Memory B cell (primary cell): ENCODE data around the gene LRPPRC.
"Not testable (repeated sequence)": the region's sequence is repeated elsewhere in the genome, so short reads cannot be mapped to it uniquely, and the experiment has no call there.

Experiments
- ATAC-seq: fragments of 150-1000 bp; cut with Tn5 transposase; 2 replicates; pipeline ENCODE4 v1.10.0; 2021; ENCODE audit warnings: low read depth, mild to moderate bottlenecking, moderate library complexity
- DNase-seq, 2 donors: peaks; one replicate each; pipeline ENCODE4 v3.0.0; 2022; ENCODE audit warnings: low spot score in 2 of 2
- H3K27ac Mint-ChIP-seq: one replicate; pipeline ENCODE4 v1.8.0; 2022; ENCODE audit warnings: mild to moderate bottlenecking, moderate library complexity, mixed read lengths
- H3K27me3 Mint-ChIP-seq: one replicate; pipeline ENCODE4 v1.8.0; 2022; ENCODE audit warnings: mixed read lengths
- H3K36me3 Mint-ChIP-seq: one replicate; pipeline ENCODE4 v1.8.0; 2022; ENCODE audit warnings: mild to moderate bottlenecking, mixed read lengths
- H3K4me1 Mint-ChIP-seq: one replicate; pipeline ENCODE4 v1.8.0; 2022; ENCODE audit warnings: mixed read lengths
- H3K4me3 Mint-ChIP-seq: one replicate; pipeline ENCODE4 v1.8.0; 2022; ENCODE audit warnings: mild to moderate bottlenecking, moderate library complexity, mixed read lengths
- H3K9me3 Mint-ChIP-seq: one replicate; pipeline ENCODE4 v1.8.0; 2022; ENCODE audit warnings: mixed read lengths

The LRPPRC gene

DNA sequence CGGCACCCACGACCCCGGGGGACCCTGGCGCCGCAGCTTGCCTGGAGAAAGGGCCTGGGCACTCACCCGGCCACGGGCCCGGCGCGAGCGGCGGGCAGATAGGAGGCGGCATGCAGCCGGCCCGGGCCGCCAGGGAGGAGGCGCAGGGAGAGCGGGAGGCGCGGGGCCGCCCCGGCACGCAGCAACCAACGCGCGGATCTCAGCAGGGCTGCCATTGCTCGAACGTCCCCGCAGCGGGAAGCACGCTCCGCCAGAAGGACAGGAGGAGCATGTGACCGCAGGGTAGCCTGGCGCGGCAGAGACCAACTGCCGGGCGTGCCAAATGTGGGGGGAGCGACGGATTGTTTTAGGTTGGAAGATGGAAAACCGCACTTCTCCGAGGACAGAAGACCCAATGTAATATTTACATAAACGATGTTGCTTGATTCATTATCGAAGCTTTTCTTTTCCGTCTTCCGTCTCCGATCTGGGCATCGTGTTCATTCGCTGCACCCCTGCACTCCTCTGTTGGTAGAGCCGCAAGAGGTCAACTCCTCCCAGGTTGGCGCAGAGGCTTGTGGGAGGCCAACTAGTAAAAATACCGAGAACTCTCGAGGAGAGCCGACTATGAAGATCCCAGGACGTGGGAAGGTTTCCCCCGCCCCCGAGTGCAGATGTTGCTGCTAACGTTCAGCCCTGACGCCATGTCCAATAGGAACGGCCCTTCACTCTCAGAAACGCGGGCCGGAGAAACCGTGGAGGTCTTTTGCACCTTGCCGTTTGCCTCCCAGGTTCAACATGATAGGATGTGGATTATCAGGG is at the start of gene LRPPRC:
TSS of gene LRPPRC (minus strand) at position 257 of the 801 bp plus-strand sequence. CDS start at position 215, 42 bp downstream.
- ATAC-seq (peak; percentile 91), DNase-seq (peak; percentile 79 to 82)
- no peaks in the 10 kb centered on the region for H3K27me3 Mint-ChIP-seq
- H3K27ac Mint-ChIP-seq: peak within 1 kb of the TSS; percentile 97
- no peaks in the 10 kb centered on the region for H3K9me3 Mint-ChIP-seq
- H3K36me3 Mint-ChIP-seq: peaks cover 14% of the 10 kb centered on the region
- peak within 1 kb of the TSS; percentile 93 for H3K4me3 Mint-ChIP-seq
- peaks cover 35% of the 10 kb centered on the region for H3K4me1 Mint-ChIP-seq

DNA sequence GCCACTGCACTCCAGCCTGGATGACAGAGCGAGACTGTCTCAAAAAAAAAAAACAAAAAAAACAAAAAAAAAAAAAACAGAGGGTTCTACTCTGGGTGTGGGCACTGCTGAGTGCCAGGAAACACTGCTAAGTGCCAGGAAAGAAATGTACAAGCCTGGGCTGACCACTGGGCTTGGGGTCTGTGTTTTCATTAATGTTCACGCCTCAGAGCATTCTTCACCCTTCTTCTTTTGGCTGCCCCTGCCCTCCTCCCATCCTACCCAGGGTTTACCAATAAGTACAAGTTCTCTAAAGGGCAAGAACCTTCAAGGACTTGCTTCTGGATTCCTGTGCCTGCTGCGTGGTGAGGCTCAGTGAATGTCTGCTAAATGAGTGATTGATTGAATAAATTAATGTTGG is 49.3 kb upstream of the LRPPRC start:
- Mint-ChIP-seq H3K4me1 (peaks cover 2% of the 10 kb centered on the region), H3K9me3 (no peaks in the 10 kb centered on the region), H3K27me3 (peaks cover 4% of the 10 kb centered on the region), H3K4me3 (no peak overlapping the region), H3K27ac (no peak overlapping the region), H3K36me3 (no peaks in the 10 kb centered on the region)
- DNase-seq (no peak), ATAC-seq (no peak)

DNA sequence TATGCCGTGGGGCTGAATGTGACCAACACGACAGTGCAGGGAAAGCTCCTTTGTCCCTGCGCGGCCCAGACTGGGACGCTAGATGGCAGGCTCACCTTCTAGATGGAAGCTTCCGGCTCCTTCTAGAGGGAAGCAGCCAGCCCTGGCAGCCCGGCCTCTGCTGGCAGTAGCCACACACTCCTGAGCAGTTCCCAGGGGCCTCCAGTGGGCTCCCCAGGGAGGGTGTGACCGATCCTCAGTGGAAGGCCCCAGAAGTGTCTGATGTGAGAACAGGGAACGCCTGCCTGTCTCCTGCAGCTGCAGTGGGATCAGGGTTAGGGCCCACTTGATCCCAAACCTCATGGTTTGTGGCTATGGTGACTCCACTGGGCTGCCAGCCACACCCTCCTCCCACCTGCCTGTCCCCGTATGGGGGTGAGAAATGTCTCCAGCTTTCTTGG is 48.5 kb upstream of the LRPPRC start:
- H3K4me3 Mint-ChIP-seq: peak overlapping the region; percentile 7
- no peak overlapping the region for H3K27ac Mint-ChIP-seq
- H3K36me3 Mint-ChIP-seq: no peaks in the 10 kb centered on the region
- H3K9me3 Mint-ChIP-seq: no peaks in the 10 kb centered on the region
- peak; percentile 100 for ATAC-seq
- peaks cover 4% of the 10 kb centered on the region for H3K27me3 Mint-ChIP-seq
- peaks cover 2% of the 10 kb centered on the region for H3K4me1 Mint-ChIP-seq
- DNase-seq: peak; percentile 68 to 69

DNA sequence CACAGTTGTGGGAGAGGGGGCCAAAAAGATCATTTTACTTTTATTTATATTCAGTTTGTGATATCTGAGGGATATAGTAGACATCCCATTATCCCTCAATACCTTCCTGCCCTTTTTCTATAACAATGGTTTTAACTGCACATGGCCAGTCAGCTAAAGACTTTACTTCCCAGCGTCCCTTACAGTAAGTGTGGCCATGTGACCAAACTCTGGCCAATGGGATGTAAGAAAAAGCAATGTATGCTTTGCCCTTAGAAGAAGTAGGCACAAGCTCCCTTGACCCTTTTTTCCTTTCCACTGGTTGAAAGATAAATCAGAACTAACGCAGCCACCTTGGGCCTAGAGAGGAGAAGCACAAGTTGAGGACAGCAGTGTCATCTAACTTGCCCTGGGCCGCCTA is 44.6 kb upstream of the LRPPRC start:
- peaks cover 2% of the 10 kb centered on the region for H3K4me1 Mint-ChIP-seq
- no peak overlapping the region for H3K4me3 Mint-ChIP-seq
- no peaks in the 10 kb centered on the region for H3K36me3 Mint-ChIP-seq
- H3K27me3 Mint-ChIP-seq: peaks cover 1% of the 10 kb centered on the region
- no peak overlapping the region for H3K27ac Mint-ChIP-seq
- DNase-seq (no peak), ATAC-seq (no peak)
- H3K9me3 Mint-ChIP-seq: no peaks in the 10 kb centered on the region

DNA sequence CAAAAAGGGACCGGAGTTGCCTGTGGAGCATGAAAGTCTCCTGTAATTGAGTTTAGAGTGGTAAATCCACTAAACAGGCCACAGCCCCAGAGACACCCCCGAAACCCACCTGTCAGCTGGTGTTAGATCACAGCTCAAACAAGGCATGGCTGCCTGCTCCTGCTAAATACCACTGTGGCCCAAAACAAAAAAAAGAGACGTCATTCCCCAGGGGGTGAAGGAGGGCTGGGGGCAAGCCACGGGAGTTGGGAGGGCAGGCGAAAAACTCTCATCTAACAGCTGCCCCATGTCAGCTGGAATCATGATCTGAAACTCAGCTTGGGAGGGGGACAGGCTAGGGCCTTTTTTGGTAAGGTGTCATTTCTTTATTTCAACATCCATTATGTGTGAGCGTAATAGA is 42.5 kb upstream of the LRPPRC start:
- Mint-ChIP-seq H3K4me3 (no peak overlapping the region), H3K36me3 (no peaks in the 10 kb centered on the region), H3K4me1 (no peaks in the 10 kb centered on the region), H3K9me3 (no peaks in the 10 kb centered on the region), H3K27me3 (peaks cover 1% of the 10 kb centered on the region), H3K27ac (no peak overlapping the region)
- DNase-seq: no peak
- no peak for ATAC-seq

DNA sequence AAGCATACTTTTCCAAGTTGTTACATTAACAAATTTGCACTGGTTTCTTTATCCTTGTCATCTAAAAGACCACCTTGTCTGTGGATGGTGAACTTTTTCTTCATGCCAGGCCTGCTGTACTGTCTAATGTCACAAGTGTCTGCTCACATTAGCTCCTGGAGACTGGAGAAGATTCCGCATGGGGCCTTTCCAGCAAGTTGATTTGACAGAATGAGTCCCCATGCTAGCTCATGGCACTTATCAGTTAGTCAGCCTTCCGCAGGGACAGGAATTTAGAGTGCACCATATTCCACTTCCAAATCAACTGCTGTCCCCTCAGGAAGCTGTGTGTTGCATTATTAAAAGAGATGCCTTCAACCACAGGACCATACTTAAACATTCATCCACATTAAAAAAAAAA is 41.4 kb upstream of the LRPPRC start:
- H3K27me3 Mint-ChIP-seq: peaks cover 1% of the 10 kb centered on the region
- H3K9me3 Mint-ChIP-seq: no peaks in the 10 kb centered on the region
- H3K4me1 Mint-ChIP-seq: no peaks in the 10 kb centered on the region
- no peak overlapping the region for H3K4me3 Mint-ChIP-seq
- DNase-seq: no peak
- no peak overlapping the region for H3K27ac Mint-ChIP-seq
- ATAC-seq: no peak
- no peaks in the 10 kb centered on the region for H3K36me3 Mint-ChIP-seq

DNA sequence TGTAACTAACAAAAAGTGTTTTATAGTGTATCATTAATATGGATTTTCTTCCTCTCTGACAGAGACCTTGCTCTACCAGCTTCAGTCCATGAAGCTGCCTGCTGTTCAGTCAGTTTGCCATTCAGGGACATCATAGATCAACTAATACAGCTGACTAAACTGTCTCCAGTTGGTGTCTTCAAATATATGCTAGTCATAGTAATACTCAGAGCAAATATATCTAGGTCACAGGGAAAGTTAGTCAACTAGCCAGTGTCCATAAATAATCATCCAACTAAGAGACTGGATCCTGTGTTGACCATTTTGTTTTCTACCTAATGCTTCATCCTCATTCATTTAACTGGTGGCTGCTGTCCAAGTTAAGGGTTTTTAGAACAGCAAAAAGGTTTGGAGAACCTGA is 38.2 kb upstream of the LRPPRC start:
- Mint-ChIP-seq H3K9me3 (no peaks in the 10 kb centered on the region), H3K27me3 (peaks cover 1% of the 10 kb centered on the region), H3K27ac (no peak overlapping the region), H3K4me3 (no peak overlapping the region), H3K4me1 (no peaks in the 10 kb centered on the region), H3K36me3 (no peaks in the 10 kb centered on the region)
- no peak for DNase-seq
- no peak for ATAC-seq

DNA sequence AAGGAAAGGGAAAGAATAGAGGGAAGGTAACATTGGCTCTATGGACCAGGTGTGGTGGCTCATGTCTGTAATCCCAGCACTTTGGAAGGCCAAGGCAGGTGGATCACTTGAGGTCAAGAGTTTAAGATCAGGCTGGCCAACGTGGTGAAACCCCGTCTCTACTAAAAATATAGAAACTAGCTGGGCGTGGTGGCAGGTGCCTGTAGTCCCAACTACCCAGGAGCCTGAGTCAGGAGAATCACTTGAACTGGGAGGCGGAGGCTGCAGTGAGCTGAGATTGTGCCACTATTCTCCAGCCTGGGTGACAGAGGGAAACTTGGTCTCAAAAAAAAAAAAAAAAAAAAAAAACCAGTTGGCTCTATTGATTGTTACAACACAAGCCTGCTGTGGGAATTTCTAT is 31.3 kb upstream of the LRPPRC start:
- H3K4me3 Mint-ChIP-seq, ATAC-seq, H3K4me1 Mint-ChIP-seq, DNase-seq, H3K36me3 Mint-ChIP-seq, H3K27ac Mint-ChIP-seq, H3K9me3 Mint-ChIP-seq, H3K27me3 Mint-ChIP-seq: not testable (repeated sequence)

DNA sequence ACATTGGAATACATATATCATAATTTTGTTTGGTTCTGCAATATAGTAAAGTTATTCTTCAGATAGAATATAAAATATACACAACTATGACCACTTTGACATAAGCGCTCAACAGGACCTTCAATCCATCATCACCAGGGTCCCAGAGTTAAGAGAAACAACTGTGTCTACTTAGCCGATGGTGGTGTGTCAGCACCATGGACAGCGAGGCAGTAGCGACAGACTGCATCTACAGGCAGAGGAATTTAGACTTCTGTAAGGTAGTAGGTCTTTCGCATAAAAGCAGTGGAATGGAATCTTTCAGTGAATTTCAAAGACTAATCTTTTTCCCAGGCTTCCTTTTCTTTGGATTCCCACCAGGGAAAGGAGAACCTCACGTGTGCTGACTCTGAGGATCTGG is 20.5 kb upstream of the LRPPRC start:
- H3K4me3 Mint-ChIP-seq: no peak overlapping the region
- no peaks in the 10 kb centered on the region for H3K36me3 Mint-ChIP-seq
- H3K27ac Mint-ChIP-seq: no peak overlapping the region
- peaks cover 12% of the 10 kb centered on the region for H3K27me3 Mint-ChIP-seq
- H3K9me3 Mint-ChIP-seq: no peaks in the 10 kb centered on the region
- no peaks in the 10 kb centered on the region for H3K4me1 Mint-ChIP-seq
- peak in 1 of 2 donors; percentile 14 for DNase-seq
- no peak for ATAC-seq

DNA sequence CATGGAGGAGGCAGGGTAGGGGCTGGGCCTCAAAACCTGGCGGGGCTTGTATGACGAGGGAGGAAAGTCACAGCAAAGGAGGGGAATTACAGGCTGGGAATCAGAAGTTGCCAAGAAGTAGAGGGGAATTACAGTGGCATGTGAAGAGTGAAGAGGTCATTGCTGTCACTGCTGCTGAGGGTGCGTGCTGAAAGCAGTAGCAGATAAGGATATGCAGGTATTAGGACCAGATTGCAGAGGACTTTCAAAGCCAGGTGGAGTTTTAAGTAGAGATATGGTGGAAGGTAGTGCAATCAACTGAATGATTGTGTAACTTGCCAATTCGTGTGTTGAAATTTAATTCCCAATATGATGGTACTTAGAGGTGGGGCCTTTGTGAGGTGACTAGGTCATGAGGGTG is 19.4 kb upstream of the LRPPRC start:
- peaks cover 12% of the 10 kb centered on the region for H3K27me3 Mint-ChIP-seq
- DNase-seq (no peak), ATAC-seq (no peak)
- H3K9me3 Mint-ChIP-seq: no peaks in the 10 kb centered on the region
- H3K36me3 Mint-ChIP-seq: no peaks in the 10 kb centered on the region
- H3K4me1 Mint-ChIP-seq: no peaks in the 10 kb centered on the region
- no peak overlapping the region for H3K27ac Mint-ChIP-seq
- no peak overlapping the region for H3K4me3 Mint-ChIP-seq

DNA sequence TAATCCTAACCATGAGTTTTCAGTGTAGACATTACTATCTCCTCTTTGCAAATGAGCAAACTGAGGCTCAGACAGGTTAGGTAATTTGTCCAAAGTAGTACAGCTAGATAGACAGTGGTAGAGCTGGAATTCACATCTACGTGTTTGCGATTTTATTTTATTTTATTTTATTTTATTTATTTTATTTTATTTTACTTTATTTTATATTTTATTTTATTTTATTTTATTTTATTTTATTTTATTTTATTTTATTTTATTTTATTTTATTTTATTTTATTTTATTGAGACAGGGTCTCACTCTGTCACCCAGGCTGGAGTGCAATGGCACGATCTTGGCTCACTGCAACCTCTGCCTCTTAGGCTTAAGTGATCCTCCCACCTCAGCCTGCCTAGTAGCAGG is 17.4 kb upstream of the LRPPRC start:
- peaks cover 12% of the 10 kb centered on the region for H3K27me3 Mint-ChIP-seq
- H3K4me1 Mint-ChIP-seq, H3K36me3 Mint-ChIP-seq, H3K4me3 Mint-ChIP-seq, DNase-seq, H3K9me3 Mint-ChIP-seq, H3K27ac Mint-ChIP-seq, ATAC-seq: not testable (repeated sequence)

DNA sequence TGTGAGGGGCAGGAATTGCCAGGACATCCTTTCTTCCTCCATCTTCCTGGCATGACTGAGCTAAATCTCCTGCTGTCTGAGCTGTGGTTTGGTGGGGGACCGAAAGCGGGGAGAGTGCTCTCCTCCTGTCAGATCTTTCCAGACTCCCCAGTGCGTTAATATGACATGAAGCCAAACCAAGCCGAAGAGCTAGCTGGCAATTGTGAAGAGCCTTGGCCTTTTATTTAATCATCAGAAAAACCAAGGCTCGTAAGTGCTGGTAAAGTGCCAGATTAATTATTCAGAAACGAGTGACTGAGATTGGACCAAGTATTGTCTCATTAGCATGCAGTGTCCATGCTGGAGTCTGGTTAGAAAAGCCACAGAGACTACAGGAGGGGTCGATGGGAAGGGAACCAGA is 14.5 kb upstream of the LRPPRC start:
- Mint-ChIP-seq H3K27me3 (peaks cover 10% of the 10 kb centered on the region), H3K4me1 (peaks cover 7% of the 10 kb centered on the region), H3K9me3 (no peaks in the 10 kb centered on the region), H3K36me3 (no peaks in the 10 kb centered on the region), H3K4me3 (no peak overlapping the region), H3K27ac (no peak overlapping the region)
- no peak for DNase-seq
- no peak for ATAC-seq

DNA sequence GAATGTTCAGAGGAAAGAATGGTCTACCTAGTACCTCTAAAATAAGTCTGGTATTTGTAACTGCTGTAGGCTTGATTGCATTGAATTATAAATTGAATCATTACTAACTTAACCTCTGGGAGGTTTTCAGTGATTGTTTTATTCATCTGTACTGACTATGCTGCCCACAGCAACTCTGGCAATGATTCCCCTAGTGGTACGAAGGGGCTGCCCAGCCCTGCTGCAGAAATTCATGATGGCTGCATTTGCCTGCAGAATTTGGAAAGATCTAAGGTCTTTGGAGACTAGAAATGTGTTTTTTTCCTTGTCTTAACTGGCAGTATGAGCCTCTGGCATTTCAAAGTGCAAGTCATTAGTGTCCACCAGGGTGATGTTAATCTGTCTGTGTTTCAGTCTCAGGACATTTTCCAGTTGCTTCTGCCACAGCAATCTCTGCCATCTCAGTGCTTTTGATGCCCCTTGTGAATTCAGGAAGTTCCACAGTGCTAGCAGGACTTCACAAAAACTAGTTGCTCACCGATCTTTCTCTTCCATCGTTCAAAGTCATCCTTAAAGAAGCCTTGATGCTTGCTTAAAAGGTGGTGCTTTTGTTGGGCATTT is 13.4 kb upstream of the LRPPRC start:
- peaks cover 6% of the 10 kb centered on the region for H3K27me3 Mint-ChIP-seq
- no peak for ATAC-seq
- H3K9me3 Mint-ChIP-seq: no peaks in the 10 kb centered on the region
- no peaks in the 10 kb centered on the region for H3K36me3 Mint-ChIP-seq
- peaks cover 16% of the 10 kb centered on the region for H3K4me1 Mint-ChIP-seq
- no peak overlapping the region for H3K27ac Mint-ChIP-seq
- no peak overlapping the region for H3K4me3 Mint-ChIP-seq
- no peak for DNase-seq

DNA sequence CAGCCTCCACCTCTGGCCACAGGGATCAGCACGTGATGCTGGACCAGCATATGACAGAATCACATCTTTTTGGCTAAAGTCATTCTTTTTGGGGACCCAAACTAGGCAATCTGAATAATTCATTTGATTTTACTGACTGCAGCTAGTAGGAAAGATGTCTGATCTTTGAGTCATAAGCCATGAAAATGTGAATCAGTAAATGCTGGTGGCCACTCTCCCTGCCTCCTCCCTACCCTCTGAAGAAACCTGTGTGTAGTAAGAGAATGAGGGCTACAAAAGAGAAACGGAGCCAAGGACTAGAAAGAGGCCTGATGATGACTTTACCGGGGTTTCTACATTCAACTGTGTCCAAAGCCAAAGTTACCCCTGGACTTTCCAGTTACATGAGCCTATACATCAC is 10.1 kb upstream of the LRPPRC start:
- Mint-ChIP-seq H3K9me3 (no peaks in the 10 kb centered on the region), H3K27ac (peak overlapping the region; percentile 78), H3K36me3 (no peaks in the 10 kb centered on the region), H3K4me3 (peak overlapping the region; percentile 44), H3K4me1 (peaks cover 16% of the 10 kb centered on the region), H3K27me3 (no peaks in the 10 kb centered on the region)
- ATAC-seq (no peak), DNase-seq (no peak)
